ENCODE results near the gene TSBP1.
"Not testable (repeated sequence)": the region's sequence is repeated elsewhere in the genome, so short reads cannot be mapped to it uniquely, and the experiment has no call there.

TSBP1 gene

GRCh38 chr6:32271429-32271828 lies 100.3 kb downstream of the TSBP1 start:
- no peak for DNase-seq

GRCh38 chr6:32268459-32268858 lies 103.2 kb downstream of the TSBP1 start:
- DNase-seq = not testable (repeated sequence)

- DNase-seq = no peak
These were observed 104.7 kb downstream of the TSBP1 start for GRCh38 chr6:32267035-32267434.

- DNase-seq = not testable (repeated sequence)
These were observed 114.4 kb downstream of the TSBP1 start for GRCh38 chr6:32257262-32257661.

- DNase-seq = peak; percentile 62 to 76
These were observed 116.2 kb downstream of the TSBP1 start for GRCh38 chr6:32255199-32256153.

GRCh38 chr6:32254761-32255198 lies 116.9 kb downstream of the TSBP1 start:
- no peak for DNase-seq

GRCh38 chr6:32252331-32253009 lies 119.2 kb downstream of the TSBP1 start:
- DNase-seq = no peak

GRCh38 chr6:32249262-32249661 lies 122.4 kb downstream of the TSBP1 start:
- DNase-seq = no peak

- no peak for DNase-seq
These were observed 124.3 kb downstream of the TSBP1 start for GRCh38 chr6:32247401-32247800.

GRCh38 chr6:32244946-32245398 lies 126.7 kb downstream of the TSBP1 start:
- peak; percentile 69 to 73 for DNase-seq

GRCh38 chr6:32244270-32244669 lies 127.4 kb downstream of the TSBP1 start:
- no peak for DNase-seq
